ENCODE results near the gene AFDN. TPM values are rescaled to one million over a fixed set of nuclear protein-coding genes. Genes with fewer than 3 reads are reported as not detected.

The AFDN gene
- total and polyA plus RNA-seq, 2 of the 8 experiments (the other 6 are each of a cell fraction or from before 2014, with no cell fraction given), result 53.4 to 192 TPM

DNA sequence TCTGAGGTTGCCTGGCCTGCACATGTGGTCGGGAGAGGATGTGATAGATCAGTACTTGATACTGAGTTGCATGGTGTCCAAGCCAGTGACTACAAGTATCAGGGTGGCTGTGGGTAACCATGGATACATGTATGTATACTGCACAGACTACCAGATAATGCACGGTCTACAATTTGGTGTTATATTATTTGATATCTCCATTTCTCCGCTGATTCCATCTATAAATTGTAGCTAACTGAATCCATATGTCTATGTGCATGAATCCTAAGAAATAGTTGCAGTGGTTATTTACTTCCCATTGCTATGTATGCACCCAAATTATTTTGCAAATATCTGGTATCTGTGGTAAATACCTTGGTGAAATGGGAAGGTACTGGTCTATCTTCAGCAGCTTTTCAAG, 87.0 kb downstream of the AFDN start (continued):
- TF ChIP-seq HDAC6 (IDR thresholded peaks at IDR 0.05; ENCODE audit: low read depth, low read length), result no peak
- TF ChIP-seq CTBP2 (IDR thresholded peaks at IDR 0.05; ENCODE audit: borderline replicate concordance, insufficient read depth, insufficient read length, low read length), result no peak

All from H1 (cell line).